Peyer's patch (tissue), 4 donors: ENCODE measurements around the gene CDC25A. TPM values are rescaled to one million over a fixed set of nuclear protein-coding genes. Genes with fewer than 3 reads are reported as not detected.
"Not testable (repeated sequence)": the region's sequence is repeated elsewhere in the genome, so short reads cannot be mapped to it uniquely, and the experiment has no call there.

Source experiments
- DNase-seq, 3 donors: peaks; one replicate each; pipeline ENCODE4 v3.0.0-alpha.2; 2017 to 2019
- H3K27ac ChIP-seq, 4 donors: fragments of 200-600 bp; sonication (generic); one replicate each; pipeline ENCODE4 v1.5.1; 2016 to 2019
- H3K27me3 ChIP-seq, 2 donors: fragments of 200-600 bp; sonication (generic); one replicate each; pipeline ENCODE4 v1.5.1; 2019
- H3K36me3 ChIP-seq, 3 donors: fragments of 200-600 bp; sonication (generic); one replicate each; pipeline ENCODE4 v1.5.1; 2016 to 2019
- H3K4me1 ChIP-seq, 4 donors: fragments of 200-600 bp; sonication (generic); one replicate each; pipeline ENCODE4 v1.5.1; 2016 to 2019
- H3K4me3 ChIP-seq, 4 donors: fragments of 200-600 bp; sonication (generic); 1 replicate in 3 of 4; 2 replicates in 1 of 4; pipeline ENCODE4 v1.5.1; 2016 to 2019; ENCODE audit warnings: mild to moderate bottlenecking in 1 of 4
- H3K9me3 ChIP-seq, 4 donors: fragments of 200-600 bp; sonication (generic); one replicate each; pipeline ENCODE4 v1.5.1; 2016 to 2019; ENCODE audit warnings: mild to moderate bottlenecking in 1 of 4
- CTCF ChIP-seq, 6 experiments: fragments of 450-650 bp in 4 of 6; fragments of 200-600 bp in 2 of 6; sonication (generic) in 1 of 6; IDR thresholded peaks; one replicate each; pipeline ENCODE4 v1.5.1; 2017 to 2019; ENCODE audit warnings: antibody characterized with exemption in 6 of 6, mild to moderate bottlenecking in 3 of 6, moderate library complexity in 1 of 6
- POLR2A ChIP-seq, 2 donors: fragments of 450-650 bp; IDR thresholded peaks; one replicate each; pipeline ENCODE4 v1.5.1; 2017; ENCODE audit warnings: antibody characterized with exemption in 2 of 2, mild to moderate bottlenecking in 2 of 2, moderate library complexity in 2 of 2
- total RNA-seq, 4 donors: library from RNA; depleted of rRNA; stranded (reverse); fragments of >200 nt; gene quantifications; one replicate each; pipeline ENCODE4 v1.1.0, GENCODE V29; 2016

Gene CDC25A
- total RNA-seq, 4 donors from 2014 or later, result 3.3 to 10.4 (median 6.3) TPM

GRCh38 chr3:48119505-48120193, 68.6 kb downstream of the CDC25A start:
- H3K9me3 ChIP-seq, result no peaks in the 10 kb centered on the region

GRCh38 chr3:48118928-48119327, 69.3 kb downstream of the CDC25A start:
- Histone ChIP-seq H3K4me1 (no peaks in the 10 kb centered on the region), H3K27ac (peak overlapping the region in 2 of 4 donors; percentile 41 to 68), H3K9me3 (no peaks in the 10 kb centered on the region), H3K4me3 (no peak overlapping the region), H3K27me3 (no peaks in the 10 kb centered on the region), H3K36me3 (no peaks in the 10 kb centered on the region)
- no peak for DNase-seq
- TF ChIP-seq CTCF (IDR thresholded peaks at IDR 0.05), result no peak
- no peak for TF ChIP-seq POLR2A (IDR thresholded peaks at IDR 0.05)

More at GRCh38 chr3:48119505-48120193, 68.6 kb downstream of the CDC25A start:
- DNase-seq, result peak in 1 of 3 donors; percentile 48
- Histone ChIP-seq H3K27me3 (no peaks in the 10 kb centered on the region), H3K4me1 (no peaks in the 10 kb centered on the region), H3K27ac (peak overlapping the region in 2 of 4 donors; percentile 41 to 68), H3K4me3 (no peak overlapping the region), H3K36me3 (no peaks in the 10 kb centered on the region)
- TF ChIP-seq CTCF (IDR thresholded peaks at IDR 0.05) (no peak), POLR2A (IDR thresholded peaks at IDR 0.05) (no peak)

GRCh38 chr3:48118322-48118721, 69.9 kb downstream of the CDC25A start:
- no peak for DNase-seq
- H3K27me3 ChIP-seq, result no peaks in the 10 kb centered on the region
- no peak overlapping the region for H3K4me3 ChIP-seq
- no peaks in the 10 kb centered on the region for H3K4me1 ChIP-seq
- no peak for TF ChIP-seq CTCF (IDR thresholded peaks at IDR 0.05)
- no peak for TF ChIP-seq POLR2A (IDR thresholded peaks at IDR 0.05)
- H3K9me3 ChIP-seq, result no peaks in the 10 kb centered on the region
- H3K36me3 ChIP-seq, result no peaks in the 10 kb centered on the region
- H3K27ac ChIP-seq, result no peak overlapping the region

GRCh38 chr3:48112813-48113212, 75.4 kb downstream of the CDC25A start:
- Histone ChIP-seq H3K4me3 (no peak overlapping the region), H3K9me3 (no peaks in the 10 kb centered on the region), H3K4me1 (peaks cover 0 to 4% (median 0%) of the 10 kb centered on the region in 4 donors), H3K36me3 (no peaks in the 10 kb centered on the region), H3K27ac (peak overlapping the region; percentile 20 to 76 (median 54)), H3K27me3 (no peaks in the 10 kb centered on the region)
- DNase-seq, result no peak
- no peak for TF ChIP-seq POLR2A (IDR thresholded peaks at IDR 0.05)
- TF ChIP-seq CTCF (IDR thresholded peaks at IDR 0.05), result no peak

- H3K4me1 ChIP-seq, H3K27me3 ChIP-seq, H3K9me3 ChIP-seq, H3K4me3 ChIP-seq, H3K36me3 ChIP-seq: not testable (repeated sequence)
- peak overlapping the region; percentile 20 to 76 (median 54) for H3K27ac ChIP-seq
- DNase-seq, result peak in 2 of 3 donors; percentile 62 to 83
Measured at GRCh38 chr3:48112108-48112791, 76.0 kb downstream of the CDC25A start.

- H3K9me3 ChIP-seq, result no peaks in the 10 kb centered on the region
- TF ChIP-seq POLR2A (IDR thresholded peaks at IDR 0.05), result no peak
- no peak for TF ChIP-seq CTCF (IDR thresholded peaks at IDR 0.05)
- H3K36me3 ChIP-seq, result no peaks in the 10 kb centered on the region
Measured at GRCh38 chr3:48110463-48110862, 77.8 kb downstream of the CDC25A start.

More at GRCh38 chr3:48110463-48110862, 77.8 kb downstream of the CDC25A start:
- no peak overlapping the region for H3K27ac ChIP-seq
- H3K4me3 ChIP-seq, result no peak overlapping the region
- H3K27me3 ChIP-seq, result no peaks in the 10 kb centered on the region
- no peak for DNase-seq
- H3K4me1 ChIP-seq, result peaks cover 0 to 4% (median 0%) of the 10 kb centered on the region in 4 donors
